HepG2 (cell line): ENCODE measurements around the gene IL1R1. TPM values are rescaled to one million over a fixed set of nuclear protein-coding genes. Genes with fewer than 3 reads are reported as not detected.
A peak's percentile ranks its signal among the peaks of the same experiment; 100 is the strongest.

Experiments
- BHLHE40 ChIP-seq: IDR thresholded peaks from 2 replicates; pipeline ENCODE4 v1.6.1; 2011; ENCODE audit warnings: low read length, improper control_type of control experiment
- ERF ChIP-seq: IDR thresholded peaks from 2 replicates; pipeline ENCODE4 v1.6.1; 2018; ENCODE audit warnings: missing biosample characterization, missing genetic modification reagents
- ESRRA ChIP-seq: sonication (generic); formaldehyde crosslinking; IDR thresholded peaks from 2 replicates; pipeline ENCODE4 v1.5.1; 2020; ENCODE audit warnings: mild to moderate bottlenecking, low read depth, missing genetic modification reagents
- ETV5 ChIP-seq: IDR thresholded peaks from 2 replicates; pipeline ENCODE4 v1.6.1; 2018; ENCODE audit warnings: missing biosample characterization, missing genetic modification reagents, inconsistent platforms, borderline replicate concordance
- FOSL2 ChIP-seq: sonication (generic); formaldehyde crosslinking; IDR thresholded peaks from 2 replicates; pipeline ENCODE4 v1.4.0; 2020; ENCODE audit warnings: missing genetic modification reagents
- HNF4A ChIP-seq: sonication (generic); formaldehyde crosslinking; IDR thresholded peaks from 2 replicates; pipeline ENCODE4 v1.4.0; 2020; ENCODE audit warnings: missing genetic modification reagents
- JUN ChIP-seq: sonication (generic); formaldehyde crosslinking; IDR thresholded peaks from 2 replicates; pipeline ENCODE4 v1.4.0; 2020; ENCODE audit warnings: mild to moderate bottlenecking, missing genetic modification reagents
- KAT2B ChIP-seq: fragments of 150-350 bp; IDR thresholded peaks from 2 replicates; pipeline ENCODE4 v1.6.1; 2014; ENCODE audit warnings: low read depth, low read length, borderline replicate concordance
- NONO ChIP-seq, 2 experiments: fragments of 450-650 bp in 1 of 2; sonication (generic) in 1 of 2; formaldehyde crosslinking in 1 of 2; IDR thresholded peaks in 1 of 2; conservative IDR thresholded peaks in 1 of 2; 2 replicates each; pipeline versions ENCODE4 v1.6.1 to v1.8.0; 2017 to 2022; ENCODE audit warnings: mild to moderate bottlenecking in 1 of 2, missing genetic modification reagents in 1 of 2, moderate library complexity in 1 of 2
- PPARG ChIP-seq: conservative IDR thresholded peaks from 2 replicates; pipeline ENCODE4 v1.6.1; 2016; ENCODE audit warnings: missing biosample characterization, missing genetic modification reagents
- TAF1 ChIP-seq: sonication (generic); formaldehyde crosslinking; IDR thresholded peaks from 2 replicates; pipeline ENCODE4 v1.4.0; 2020; ENCODE audit warnings: missing genetic modification reagents
- TGIF2 ChIP-seq: IDR thresholded peaks from 2 replicates; pipeline ENCODE4 v1.6.1; 2016; ENCODE audit warnings: control low read depth, missing compliant biosample characterization
- TOE1 ChIP-seq: sonication (generic); formaldehyde crosslinking; IDR thresholded peaks from 2 replicates; pipeline ENCODE4 v1.4.0; 2020; ENCODE audit warnings: mild to moderate bottlenecking, missing genetic modification reagents
- ZFP41 ChIP-seq: sonication (generic); formaldehyde crosslinking; IDR thresholded peaks from 2 replicates; pipeline ENCODE4 v1.4.0; 2020; ENCODE audit warnings: mild to moderate bottlenecking, missing genetic modification reagents, borderline replicate concordance
- ZNF10 ChIP-seq: sonication (generic); formaldehyde crosslinking; IDR thresholded peaks from 2 replicates; pipeline ENCODE4 v1.4.0; 2020; ENCODE audit warnings: mild to moderate bottlenecking, low read depth, missing genetic modification reagents, borderline replicate concordance
- ZNF136 ChIP-seq: sonication (generic); formaldehyde crosslinking; IDR thresholded peaks from 2 replicates; pipeline ENCODE4 v1.8.1; 2022; ENCODE audit warnings: low read depth, mild to moderate bottlenecking, moderate library complexity, missing genetic modification reagents
- ZNF225 ChIP-seq: sonication (generic); formaldehyde crosslinking; IDR thresholded peaks from 2 replicates; pipeline ENCODE4 v1.4.0; 2020; ENCODE audit warnings: mild to moderate bottlenecking, missing genetic modification reagents
- ZNF230 ChIP-seq: sonication (generic); formaldehyde crosslinking; IDR thresholded peaks from 2 replicates; pipeline ENCODE4 v1.4.0; 2020; ENCODE audit warnings: mild to moderate bottlenecking, missing genetic modification reagents
- ZNF44 ChIP-seq: sonication (generic); formaldehyde crosslinking; IDR thresholded peaks from 2 replicates; pipeline ENCODE4 v1.5.1; 2020; ENCODE audit warnings: mild to moderate bottlenecking, missing genetic modification reagents
- ZNF546 ChIP-seq: sonication (generic); formaldehyde crosslinking; conservative IDR thresholded peaks from 2 replicates; pipeline ENCODE4 v1.8.1; 2023; ENCODE audit warnings: mild to moderate bottlenecking, missing genetic modification reagents
- ZNF782 ChIP-seq: sonication (generic); formaldehyde crosslinking; IDR thresholded peaks from 2 replicates; pipeline ENCODE4 v1.4.0; 2020; ENCODE audit warnings: missing genetic modification reagents, mild to moderate bottlenecking, borderline replicate concordance
- ZSCAN21 ChIP-seq: sonication (generic); formaldehyde crosslinking; IDR thresholded peaks from 2 replicates; pipeline ENCODE4 v1.8.0; 2022; ENCODE audit warnings: mild to moderate bottlenecking, missing genetic modification reagents, moderate library complexity, borderline replicate concordance
- ZSCAN29 ChIP-seq: sonication (generic); formaldehyde crosslinking; conservative IDR thresholded peaks from 2 replicates; pipeline ENCODE4 v1.4.0; 2020; ENCODE audit warnings: mild to moderate bottlenecking, missing genetic modification reagents
- polyA plus RNA-seq, 8 experiments: library from polyadenylated mRNA; depleted of rRNA in 3 of 8; stranded (reverse) in 7 of 8; unstranded in 1 of 8; fragments of >200 nt; fragmentation: Illumina TruSeq in 4 of 8; extraction: Trizol in 4 of 8; gene quantifications; 2 replicates each; pipeline versions ENCODE4 v1.2.1 to v1.2.3, GENCODE V29; 2011 to 2016; ENCODE audit warnings: low read depth in 4 of 8, missing spikeins in 1 of 8, mixed read lengths in 1 of 8; ENCODE audit not compliant: insufficient read depth in 1 of 8
- total RNA-seq, 5 experiments: library from RNA; depleted of rRNA; stranded (reverse); fragments of >200 nt; fragmentation: Illumina TruSeq; extraction: Trizol; gene quantifications; 2 replicates each; pipeline ENCODE4 v1.2.3, GENCODE V29; 2016; ENCODE audit warnings: low read depth in 1 of 5
- TF ChIP-seq, protein P1 (sequence below): sonication (generic); formaldehyde crosslinking; IDR thresholded peaks from 2 replicates; pipeline ENCODE4 v1.4.0; 2020; ENCODE audit warnings: mild to moderate bottlenecking, missing genetic modification reagents
- TF ChIP-seq, protein P2 (sequence below): sonication (generic); formaldehyde crosslinking; IDR thresholded peaks from 2 replicates; pipeline ENCODE4 v1.8.0; 2022; ENCODE audit warnings: missing genetic modification reagents, mild to moderate bottlenecking, borderline replicate concordance
- TF ChIP-seq, protein P3 (sequence below): sonication (generic); formaldehyde crosslinking; IDR thresholded peaks from 2 replicates; pipeline ENCODE4 v1.5.0; 2020; ENCODE audit warnings: mild to moderate bottlenecking, missing genetic modification reagents, borderline replicate concordance

IL1R1 gene
- total and polyA plus RNA-seq, 2 of the 13 experiments (the other 11 are each of a cell fraction or from before 2014, with no cell fraction given), result 38.0 to 93.1 TPM

DNA sequence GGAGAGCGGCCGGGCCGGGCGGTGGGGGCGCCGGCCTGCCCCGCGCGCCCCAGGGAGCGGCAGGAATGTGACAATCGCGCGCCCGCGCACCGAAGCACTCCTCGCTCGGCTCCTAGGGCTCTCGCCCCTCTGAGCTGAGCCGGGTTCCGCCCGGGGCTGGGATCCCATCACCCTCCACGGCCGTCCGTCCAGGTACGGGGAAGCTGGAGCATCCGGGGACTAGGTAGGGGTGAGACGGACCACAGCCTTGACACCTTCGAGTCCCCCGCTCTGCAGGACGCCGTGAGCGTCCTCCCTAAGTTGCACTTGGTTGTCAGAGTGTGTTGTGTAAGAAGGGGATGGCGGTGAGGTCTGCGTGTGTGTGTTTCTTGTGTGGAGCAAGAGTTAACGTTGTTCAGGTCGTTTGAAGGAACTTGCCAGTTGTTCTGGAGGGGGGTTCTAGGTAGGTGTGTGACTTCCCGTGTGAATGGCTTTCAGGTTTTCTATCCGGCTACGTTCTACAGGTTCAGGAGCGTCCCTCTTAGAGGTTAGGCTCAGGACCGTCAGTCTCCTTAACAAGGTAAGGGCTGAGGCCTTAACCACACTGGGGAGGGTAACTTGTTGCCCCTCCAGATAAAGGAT, 393 bp downstream of the IL1R1 start (continued):
- TF ChIP-seq ETV5 (no peak), ZSCAN21 (CRISPR knock-in tag) (peak; percentile 15; the same call in 1 of the 2 replicates), ZNF782 (CRISPR knock-in tag) (peak; percentile 35), ZNF44 (CRISPR knock-in tag) (no peak), ZNF546 (CRISPR knock-in tag) (no peak), ZNF136 (no peak), ZFP41 (CRISPR knock-in tag) (peak; percentile 35; the same call in 1 of the 2 replicates), JUN (CRISPR knock-in tag) (no peak), ESRRA (CRISPR knock-in tag) (no peak), PPARG (no peak), ZNF230 (no peak), FOSL2 (CRISPR knock-in tag) (peak; percentile 26; the same call in 1 of the 2 replicates), NONO (IDR thresholded peaks at IDR 0.05) (no peak), NONO (CRISPR knock-in tag; conservative IDR thresholded peaks at IDR 0.05) (0 out of 2 replicates have a peak, but pooled peaks have one; percentile 17), ZNF10 (CRISPR knock-in tag) (no peak), TOE1 (CRISPR knock-in tag) (peak; percentile 10; the same call in 1 of the 2 replicates), ZSCAN29 (peak; percentile 20; the same call in 1 of the 2 replicates), KAT2B (no peak), ERF (CRISPR knock-in tag) (no peak; the same call in 1 of the 2 replicates), TAF1 (peak; percentile 16; the same call in 1 of the 2 replicates), TGIF2 (peak; percentile 20; the same call in 1 of the 2 replicates), ZNF225 (CRISPR knock-in tag) (no peak), HNF4A (CRISPR knock-in tag) (peak; percentile 4; the same call in 1 of the 2 replicates), BHLHE40 (0 out of 2 replicates have a peak, but pooled peaks have one; percentile 4)
- TF ChIP-seq, protein P1, sequence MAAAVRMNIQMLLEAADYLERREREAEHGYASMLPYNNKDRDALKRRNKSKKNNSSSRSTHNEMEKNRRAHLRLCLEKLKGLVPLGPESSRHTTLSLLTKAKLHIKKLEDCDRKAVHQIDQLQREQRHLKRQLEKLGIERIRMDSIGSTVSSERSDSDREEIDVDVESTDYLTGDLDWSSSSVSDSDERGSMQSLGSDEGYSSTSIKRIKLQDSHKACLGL (CRISPR knock-in tag), result peak; percentile 16; the same call in 1 of the 2 replicates
- TF ChIP-seq, protein P2, sequence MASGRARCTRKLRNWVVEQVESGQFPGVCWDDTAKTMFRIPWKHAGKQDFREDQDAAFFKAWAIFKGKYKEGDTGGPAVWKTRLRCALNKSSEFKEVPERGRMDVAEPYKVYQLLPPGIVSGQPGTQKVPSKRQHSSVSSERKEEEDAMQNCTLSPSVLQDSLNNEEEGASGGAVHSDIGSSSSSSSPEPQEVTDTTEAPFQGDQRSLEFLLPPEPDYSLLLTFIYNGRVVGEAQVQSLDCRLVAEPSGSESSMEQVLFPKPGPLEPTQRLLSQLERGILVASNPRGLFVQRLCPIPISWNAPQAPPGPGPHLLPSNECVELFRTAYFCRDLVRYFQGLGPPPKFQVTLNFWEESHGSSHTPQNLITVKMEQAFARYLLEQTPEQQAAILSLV (CRISPR knock-in tag), result peak; percentile 65; the same call in 1 of the 2 replicates
- TF ChIP-seq, protein P3, sequence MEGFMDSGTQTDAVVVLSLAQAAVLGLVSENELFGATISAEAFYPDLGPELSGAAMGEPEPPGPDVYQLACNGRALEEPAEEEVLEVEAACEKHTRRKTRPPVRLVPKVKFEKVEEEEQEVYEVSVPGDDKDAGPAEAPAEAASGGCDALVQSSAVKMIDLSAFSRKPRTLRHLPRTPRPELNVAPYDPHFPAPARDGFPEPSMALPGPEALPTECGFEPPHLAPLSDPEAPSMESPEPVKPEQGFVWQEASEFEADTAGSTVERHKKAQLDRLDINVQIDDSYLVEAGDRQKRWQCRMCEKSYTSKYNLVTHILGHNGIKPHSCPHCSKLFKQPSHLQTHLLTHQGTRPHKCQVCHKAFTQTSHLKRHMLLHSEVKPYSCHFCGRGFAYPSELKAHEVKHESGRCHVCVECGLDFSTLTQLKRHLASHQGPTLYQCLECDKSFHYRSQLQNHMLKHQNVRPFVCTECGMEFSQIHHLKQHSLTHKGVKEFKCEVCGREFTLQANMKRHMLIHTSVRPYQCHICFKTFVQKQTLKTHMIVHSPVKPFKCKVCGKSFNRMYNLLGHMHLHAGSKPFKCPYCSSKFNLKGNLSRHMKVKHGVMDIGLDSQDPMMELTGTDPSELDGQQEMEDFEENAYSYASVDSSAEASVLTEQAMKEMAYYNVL (CRISPR knock-in tag), result no peak
